Chondrocyte (in vitro differentiated cells): ENCODE results near the gene ALX4. TPM values are rescaled to one million over a fixed set of nuclear protein-coding genes. Genes with fewer than 3 reads are reported as not detected.

Experiments
- DNase-seq: peaks from one replicate; pipeline ENCODE4 v3.0.0; 2021; ENCODE audit warnings: mixed read lengths, low spot score
- H3K27ac Mint-ChIP-seq: one replicate; pipeline ENCODE4 v1.8.0; 2021; ENCODE audit warnings: mild to moderate bottlenecking, moderate library complexity, mixed read lengths; ENCODE audit not compliant: unreplicated experiment
- H3K27me3 Mint-ChIP-seq: 2 replicates; pipeline ENCODE4 v1.8.0; 2021; ENCODE audit warnings: low read depth, mixed read lengths
- H3K36me3 Mint-ChIP-seq: 2 replicates; pipeline ENCODE4 v1.8.0; 2021; ENCODE audit warnings: low read depth, mixed read lengths
- H3K4me1 Mint-ChIP-seq: 2 replicates; pipeline ENCODE4 v1.8.0; 2021; ENCODE audit warnings: low read depth, mild to moderate bottlenecking, mixed read lengths
- H3K4me3 Mint-ChIP-seq: one replicate; pipeline ENCODE4 v1.8.0; 2021; ENCODE audit warnings: mild to moderate bottlenecking, moderate library complexity, mixed read lengths; ENCODE audit not compliant: unreplicated experiment
- H3K9me3 Mint-ChIP-seq: 2 replicates; pipeline ENCODE4 v1.8.0; 2021; ENCODE audit warnings: low read depth, mixed read lengths
- total RNA-seq: library from RNA; stranded (reverse); gene quantifications from 3 replicates; pipeline ENCODE4 v1.2.1, GENCODE V29; 2021
- TF ChIP-seq, protein P1 (sequence below): fragments of 200-600 bp; sonication (generic); IDR thresholded peaks from 2 replicates; pipeline ENCODE4 v1.5.0; 2021; ENCODE audit warnings: antibody characterized with exemption, mild to moderate bottlenecking, moderate library complexity

ALX4 gene
- total RNA-seq, 1 donor from 2014 or later, result not detected

- peaks cover 10% of the 10 kb centered on the region for H3K4me1 Mint-ChIP-seq
- H3K4me3 Mint-ChIP-seq, result no peak overlapping the region
- TF ChIP-seq, protein P1, sequence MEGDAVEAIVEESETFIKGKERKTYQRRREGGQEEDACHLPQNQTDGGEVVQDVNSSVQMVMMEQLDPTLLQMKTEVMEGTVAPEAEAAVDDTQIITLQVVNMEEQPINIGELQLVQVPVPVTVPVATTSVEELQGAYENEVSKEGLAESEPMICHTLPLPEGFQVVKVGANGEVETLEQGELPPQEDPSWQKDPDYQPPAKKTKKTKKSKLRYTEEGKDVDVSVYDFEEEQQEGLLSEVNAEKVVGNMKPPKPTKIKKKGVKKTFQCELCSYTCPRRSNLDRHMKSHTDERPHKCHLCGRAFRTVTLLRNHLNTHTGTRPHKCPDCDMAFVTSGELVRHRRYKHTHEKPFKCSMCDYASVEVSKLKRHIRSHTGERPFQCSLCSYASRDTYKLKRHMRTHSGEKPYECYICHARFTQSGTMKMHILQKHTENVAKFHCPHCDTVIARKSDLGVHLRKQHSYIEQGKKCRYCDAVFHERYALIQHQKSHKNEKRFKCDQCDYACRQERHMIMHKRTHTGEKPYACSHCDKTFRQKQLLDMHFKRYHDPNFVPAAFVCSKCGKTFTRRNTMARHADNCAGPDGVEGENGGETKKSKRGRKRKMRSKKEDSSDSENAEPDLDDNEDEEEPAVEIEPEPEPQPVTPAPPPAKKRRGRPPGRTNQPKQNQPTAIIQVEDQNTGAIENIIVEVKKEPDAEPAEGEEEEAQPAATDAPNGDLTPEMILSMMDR, result peak; percentile 28
- no peaks in the 10 kb centered on the region for H3K36me3 Mint-ChIP-seq
- DNase-seq, result no peak
- no peaks in the 10 kb centered on the region for H3K9me3 Mint-ChIP-seq
- H3K27ac Mint-ChIP-seq, result no peak overlapping the region
- peaks cover 71% of the 10 kb centered on the region for H3K27me3 Mint-ChIP-seq
Observed at GRCh38 chr11:44326615-44327475, 16.9 kb upstream of the ALX4 start.

GRCh38 chr11:44325698-44326097 is 15.8 kb upstream of the ALX4 start:
- Mint-ChIP-seq H3K9me3 (no peaks in the 10 kb centered on the region), H3K4me1 (peaks cover 10% of the 10 kb centered on the region), H3K27me3 (peaks cover 79% of the 10 kb centered on the region), H3K4me3 (no peak overlapping the region), H3K36me3 (no peaks in the 10 kb centered on the region), H3K27ac (no peak overlapping the region)
- TF ChIP-seq, protein P1, result no peak
- DNase-seq, result no peak

GRCh38 chr11:44324749-44325525 is 15.0 kb upstream of the ALX4 start:
- no peak overlapping the region for H3K4me3 Mint-ChIP-seq
- H3K4me1 Mint-ChIP-seq, result peaks cover 16% of the 10 kb centered on the region
- peaks cover 82% of the 10 kb centered on the region for H3K27me3 Mint-ChIP-seq
- no peak overlapping the region for H3K27ac Mint-ChIP-seq
- no peak for DNase-seq
- no peaks in the 10 kb centered on the region for H3K36me3 Mint-ChIP-seq
- TF ChIP-seq, protein P1, result no peak
- H3K9me3 Mint-ChIP-seq, result no peaks in the 10 kb centered on the region

DNA sequence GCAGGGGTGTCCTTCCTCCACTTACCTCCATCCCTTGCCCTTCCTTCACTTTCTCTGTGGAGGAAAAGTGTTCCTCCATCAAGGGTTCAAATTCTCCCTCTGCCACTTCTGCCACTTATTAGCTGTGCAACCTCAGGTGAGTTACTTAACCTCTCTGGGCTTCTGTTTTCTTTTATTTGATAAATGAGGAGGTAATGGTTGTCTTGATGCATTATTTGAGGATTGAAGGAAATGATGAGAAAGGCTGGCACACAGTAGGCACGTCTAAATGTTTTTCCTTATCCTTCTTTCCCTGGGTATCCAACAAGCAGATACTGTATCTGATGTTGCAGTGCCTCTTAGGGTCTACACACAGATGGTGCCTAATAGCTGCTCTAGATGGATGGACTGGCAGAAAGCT is 14.3 kb upstream of the ALX4 start:
- Mint-ChIP-seq H3K9me3 (no peaks in the 10 kb centered on the region), H3K27me3 (peaks cover 81% of the 10 kb centered on the region), H3K36me3 (no peaks in the 10 kb centered on the region), H3K27ac (no peak overlapping the region), H3K4me1 (peaks cover 23% of the 10 kb centered on the region), H3K4me3 (no peak overlapping the region)
- TF ChIP-seq, protein P1, result no peak
- DNase-seq, result no peak

DNA sequence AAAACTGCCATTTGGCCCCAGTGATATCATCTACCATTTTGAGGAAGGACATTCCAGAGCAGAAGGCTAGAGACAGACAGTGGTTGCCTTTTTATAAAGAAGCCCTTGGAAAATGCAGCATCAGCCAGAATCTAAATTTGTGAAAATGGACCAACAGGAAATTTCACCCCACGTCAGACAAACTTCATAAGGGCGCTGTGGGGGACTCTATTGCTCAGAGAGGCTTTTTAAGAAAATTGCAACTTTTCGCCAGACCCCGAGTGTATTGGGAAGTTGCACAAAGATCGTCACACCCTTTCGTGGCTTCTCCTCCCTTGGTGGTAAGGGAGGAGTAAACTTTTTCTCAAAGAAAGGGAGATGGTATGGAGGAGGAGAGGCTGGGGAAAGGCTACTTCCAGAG is 12.3 kb upstream of the ALX4 start:
- H3K27me3 Mint-ChIP-seq, result peaks cover 83% of the 10 kb centered on the region
- no peaks in the 10 kb centered on the region for H3K9me3 Mint-ChIP-seq
- H3K4me3 Mint-ChIP-seq, result no peak overlapping the region
- peaks cover 26% of the 10 kb centered on the region for H3K4me1 Mint-ChIP-seq
- TF ChIP-seq, protein P1, result no peak
- H3K36me3 Mint-ChIP-seq, result no peaks in the 10 kb centered on the region
- DNase-seq, result no peak
- H3K27ac Mint-ChIP-seq, result no peak overlapping the region
